ENCODE measurements around the gene PTPRD.

The PTPRD gene

GRCh38 chr9:10005206-10005605 is 607.6 kb downstream of the PTPRD start:
- H3K79me2 ChIP-seq (ENCODE audit: control insufficient read depth, low read length): no peaks in the 10 kb centered on the region
- no peaks in the 10 kb centered on the region for H3K9me2 ChIP-seq (replicated peaks; ENCODE audit: control insufficient read depth, low read length)
- no peaks in the 10 kb centered on the region for H4K20me1 ChIP-seq (ENCODE audit: control insufficient read depth, insufficient read depth, low read depth, low read length)
- no peaks in the 10 kb centered on the region for H3K4me1 ChIP-seq (ENCODE audit: control insufficient read depth, low read length)
- no peaks in the 10 kb centered on the region for H3K36me3 ChIP-seq (ENCODE audit: control insufficient read depth, low read length)
- H3K4me3 ChIP-seq (ENCODE audit: low read length): no peak overlapping the region
- TF ChIP-seq EZH2phosphoT487 (IDR thresholded peaks at IDR 0.05; ENCODE audit: borderline replicate concordance, low read length): no peak
- no peak for TF ChIP-seq CTCF (IDR thresholded peaks at IDR 0.05; ENCODE audit: low read depth, low read length, poor library complexity, severe bottlenecking)
- H3K27ac ChIP-seq (ENCODE audit: low read depth, low read length): no peak overlapping the region
- H3F3A ChIP-seq (ENCODE audit: control insufficient read depth, insufficient read depth): no peaks in the 10 kb centered on the region
- H3K9me3 ChIP-seq (ENCODE audit: control insufficient read depth, insufficient read depth, low read length): no peaks in the 10 kb centered on the region
- no peak overlapping the region for H3K4me2 ChIP-seq (ENCODE audit: low read length)
- H3K27me3 ChIP-seq (ENCODE audit: control insufficient read depth, low read length): no peaks in the 10 kb centered on the region

- Histone ChIP-seq H3F3A (ENCODE audit: control insufficient read depth, insufficient read depth) (no peaks in the 10 kb centered on the region), H3K36me3 (ENCODE audit: control insufficient read depth, low read length) (no peaks in the 10 kb centered on the region), H3K27ac (ENCODE audit: low read depth, low read length) (no peak overlapping the region), H3K9me2 (replicated peaks; ENCODE audit: control insufficient read depth, low read length) (no peaks in the 10 kb centered on the region), H3K79me2 (ENCODE audit: control insufficient read depth, low read length) (no peaks in the 10 kb centered on the region), H4K20me1 (ENCODE audit: control insufficient read depth, insufficient read depth, low read depth, low read length) (no peaks in the 10 kb centered on the region), H3K4me1 (ENCODE audit: control insufficient read depth, low read length) (no peaks in the 10 kb centered on the region), H3K4me2 (ENCODE audit: low read length) (no peak overlapping the region), H3K4me3 (ENCODE audit: low read length) (no peak overlapping the region), H3K27me3 (ENCODE audit: control insufficient read depth, low read length) (no peaks in the 10 kb centered on the region), H3K9me3 (ENCODE audit: control insufficient read depth, insufficient read depth, low read length) (no peaks in the 10 kb centered on the region)
- no peak for TF ChIP-seq CTCF (IDR thresholded peaks at IDR 0.05; ENCODE audit: low read depth, low read length, poor library complexity, severe bottlenecking)
- no peak for TF ChIP-seq EZH2phosphoT487 (IDR thresholded peaks at IDR 0.05; ENCODE audit: borderline replicate concordance, low read length)
These were observed 609.8 kb downstream of the PTPRD start for GRCh38 chr9:10003047-10003446.

GRCh38 chr9:10000669-10001068 is 612.1 kb downstream of the PTPRD start:
- no peak overlapping the region for H3K4me3 ChIP-seq (ENCODE audit: low read length)
- H3K36me3 ChIP-seq (ENCODE audit: control insufficient read depth, low read length): no peaks in the 10 kb centered on the region
- TF ChIP-seq EZH2phosphoT487 (IDR thresholded peaks at IDR 0.05; ENCODE audit: borderline replicate concordance, low read length): no peak
- no peak for TF ChIP-seq CTCF (IDR thresholded peaks at IDR 0.05; ENCODE audit: low read depth, low read length, poor library complexity, severe bottlenecking)
- no peaks in the 10 kb centered on the region for H4K20me1 ChIP-seq (ENCODE audit: control insufficient read depth, insufficient read depth, low read depth, low read length)
- no peaks in the 10 kb centered on the region for H3K4me1 ChIP-seq (ENCODE audit: control insufficient read depth, low read length)
- H3K27me3 ChIP-seq (ENCODE audit: control insufficient read depth, low read length): no peaks in the 10 kb centered on the region
- no peak overlapping the region for H3K4me2 ChIP-seq (ENCODE audit: low read length)
- no peaks in the 10 kb centered on the region for H3K9me2 ChIP-seq (replicated peaks; ENCODE audit: control insufficient read depth, low read length)
- H3K79me2 ChIP-seq (ENCODE audit: control insufficient read depth, low read length): no peaks in the 10 kb centered on the region
- no peak overlapping the region for H3K27ac ChIP-seq (ENCODE audit: low read depth, low read length)
- H3F3A ChIP-seq (ENCODE audit: control insufficient read depth, insufficient read depth): no peaks in the 10 kb centered on the region
- H3K9me3 ChIP-seq (ENCODE audit: control insufficient read depth, insufficient read depth, low read length): no peaks in the 10 kb centered on the region

Data from DOHH2 (cell line).